Glomerular visceral epithelial cell (primary cell): ENCODE data around the gene CSTPP1.

ENCODE experiments used
- DNase-seq: peaks from one replicate; pipeline ENCODE4 v3.0.0-alpha.2; 2016; ENCODE audit errors: extremely low spot score

The CSTPP1 gene

GRCh38 chr11:47132981-47133380 lies 196.4 kb downstream of the CSTPP1 start:
- no peak for DNase-seq

DNA sequence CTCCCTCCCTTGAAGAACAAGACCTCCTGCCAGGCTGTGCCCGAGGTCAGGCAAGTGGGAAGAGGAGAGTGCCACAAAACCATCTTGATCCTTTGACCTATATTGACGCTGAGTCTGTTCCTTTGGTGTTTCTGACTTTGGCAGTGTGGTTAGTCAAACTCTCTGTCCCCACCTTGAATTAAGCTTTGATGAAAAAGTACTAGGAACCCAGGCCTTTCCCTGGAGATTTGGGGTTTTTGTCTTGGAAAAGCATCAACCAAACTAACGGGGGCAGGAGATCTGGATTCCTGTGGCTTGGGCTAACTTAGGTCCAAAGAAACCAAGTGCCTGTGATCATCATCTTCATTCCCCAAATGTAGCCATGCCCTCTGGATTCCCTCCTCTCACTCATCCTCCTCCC lies 199.8 kb downstream of the CSTPP1 start:
- no peak for DNase-seq

DNA sequence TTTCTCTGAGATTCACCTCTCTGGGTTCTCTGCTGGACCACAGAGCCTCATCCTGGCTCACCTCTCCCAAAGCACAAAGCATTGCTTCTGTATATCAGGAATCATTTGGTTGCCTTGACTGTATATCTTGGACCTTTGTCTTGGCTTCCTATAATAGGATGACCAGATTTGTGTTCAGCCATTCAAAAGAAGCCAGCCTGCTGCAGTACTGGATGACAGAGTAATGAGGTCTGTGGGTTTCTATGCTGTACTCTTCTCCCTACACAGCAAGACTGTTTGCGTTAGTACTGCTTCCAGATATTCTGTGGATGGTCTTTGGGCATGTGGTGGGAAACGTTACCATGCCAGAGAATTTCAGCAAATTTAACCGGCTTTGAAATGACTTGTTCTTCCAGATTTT lies 200.4 kb downstream of the CSTPP1 start:
- no peak for DNase-seq

GRCh38 chr11:47137476-47137875 lies 200.9 kb downstream of the CSTPP1 start:
- no peak for DNase-seq

GRCh38 chr11:47139878-47140277 lies 203.3 kb downstream of the CSTPP1 start:
- no peak for DNase-seq

GRCh38 chr11:47143322-47143721 lies 206.8 kb downstream of the CSTPP1 start:
- peak; percentile 35 for DNase-seq

- DNase-seq, result no peak
These were observed 208.0 kb downstream of the CSTPP1 start for GRCh38 chr11:47144541-47144940.

- DNase-seq, result no peak
These were observed 210.7 kb downstream of the CSTPP1 start for GRCh38 chr11:47147250-47147649.

GRCh38 chr11:47147681-47148080 lies 211.1 kb downstream of the CSTPP1 start:
- DNase-seq, result no peak

DNA sequence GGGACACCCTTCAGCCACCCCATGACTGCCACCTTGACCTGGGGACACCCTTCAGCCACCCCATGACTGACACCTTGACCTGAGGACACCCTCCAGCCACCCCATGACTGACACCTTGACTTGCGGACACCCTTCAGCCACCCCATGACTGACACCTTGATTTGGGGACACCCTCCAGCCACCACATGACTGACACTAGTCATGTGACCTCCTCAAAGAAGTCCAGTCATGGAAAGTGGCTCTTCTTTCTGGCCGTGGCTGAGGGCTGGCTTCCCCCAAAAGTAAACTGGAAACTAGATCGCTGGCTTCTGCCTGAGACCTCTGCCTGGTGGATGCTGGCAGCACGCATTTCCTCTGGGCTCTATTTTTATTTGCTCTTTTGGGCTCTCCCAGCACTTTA lies 211.7 kb downstream of the CSTPP1 start:
- no peak for DNase-seq

DNA sequence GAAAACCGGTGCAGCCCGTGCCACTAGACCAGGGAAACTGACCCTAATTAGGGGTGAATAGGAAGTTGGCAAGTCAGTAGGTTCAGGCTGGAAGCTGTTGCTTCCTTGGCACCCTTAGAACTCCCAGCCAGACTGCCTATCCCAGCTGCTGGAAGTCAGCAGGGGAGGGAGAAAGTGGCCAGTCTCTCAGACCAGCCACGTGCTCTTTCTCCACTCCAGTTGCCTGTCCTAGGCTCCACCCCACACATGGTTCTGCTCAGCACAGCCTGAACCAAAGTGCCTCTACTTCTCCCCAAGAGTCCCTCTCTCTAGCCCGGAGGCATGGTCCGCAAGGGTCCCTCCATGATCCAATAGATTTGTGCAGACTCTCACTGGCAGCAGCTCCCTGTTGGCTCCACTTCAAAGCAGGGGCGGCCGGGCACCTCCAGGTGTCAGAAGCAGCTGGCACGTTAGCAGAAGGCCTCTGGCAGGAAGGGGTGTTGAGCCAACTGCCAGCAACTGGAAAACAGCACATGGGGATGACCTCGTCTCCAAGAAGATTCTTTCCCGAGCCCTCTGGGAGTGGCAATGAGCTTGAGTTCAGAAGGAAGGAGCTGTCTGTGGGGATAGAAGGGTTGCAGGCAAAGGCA lies 212.5 kb downstream of the CSTPP1 start:
- no peak for DNase-seq

DNA sequence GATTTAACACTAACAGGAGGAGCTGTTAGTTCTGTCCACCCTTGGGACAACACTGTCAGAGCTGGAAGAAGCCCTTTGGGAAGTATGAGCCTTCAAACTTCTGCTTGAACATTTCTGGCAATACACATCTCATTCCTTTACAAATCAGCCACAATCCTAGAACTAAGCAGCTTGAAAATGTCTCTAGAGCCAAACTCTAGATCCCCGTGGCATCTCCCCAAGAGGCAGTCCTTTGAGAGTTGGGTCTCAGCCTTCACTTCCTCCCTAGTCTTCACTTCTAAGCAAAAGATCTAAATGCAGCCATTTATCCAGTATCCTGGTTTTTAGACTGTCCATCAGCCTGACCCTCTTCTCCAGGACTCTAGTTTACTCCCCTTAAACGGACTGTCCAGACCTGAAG lies 213.2 kb downstream of the CSTPP1 start:
- DNase-seq, result no peak

DNA sequence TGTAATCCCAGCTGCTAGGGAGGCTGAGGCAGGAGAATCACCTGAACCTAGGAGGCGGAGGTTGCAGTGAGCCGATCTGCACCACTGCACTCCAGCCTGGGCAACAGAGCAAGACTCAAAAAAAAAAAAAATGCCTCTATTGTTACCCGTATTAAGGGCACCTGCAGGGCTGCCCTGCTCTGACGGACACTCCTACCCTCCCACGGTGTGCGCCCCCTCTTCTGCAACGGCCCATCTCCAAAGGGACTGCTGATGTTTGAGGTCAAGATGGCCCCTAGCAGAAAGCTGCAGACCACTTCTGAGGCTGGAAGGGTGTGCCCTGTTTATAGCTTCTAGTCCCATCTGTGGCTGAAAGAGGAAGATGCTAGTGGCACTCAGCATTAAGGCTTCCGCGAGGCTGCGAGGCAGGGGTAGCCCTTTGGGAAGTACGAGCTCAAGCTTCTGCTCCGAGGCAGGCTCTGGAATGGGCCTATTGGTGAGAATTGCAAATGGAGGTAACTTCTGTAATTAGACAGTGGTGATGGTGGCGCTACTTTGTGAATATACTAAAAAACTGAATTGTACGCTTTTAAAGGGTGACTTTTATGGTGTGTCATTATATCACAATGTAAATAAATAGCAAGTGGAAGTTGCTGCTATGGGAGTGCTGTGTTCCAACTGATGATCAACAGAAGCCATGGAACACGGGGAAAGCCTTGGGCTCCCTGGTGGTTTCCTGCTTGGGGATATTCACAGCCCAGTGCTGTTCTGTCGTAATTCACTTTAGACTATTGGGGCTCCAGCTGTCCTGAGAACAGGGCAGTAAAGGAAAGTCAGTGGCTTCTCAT lies 215.8 kb downstream of the CSTPP1 start:
- DNase-seq, result no peak

- DNase-seq, result peak; percentile 76
These were observed 216.7 kb downstream of the CSTPP1 start for GRCh38 chr11:47152953-47153950.

GRCh38 chr11:47154616-47155570 lies 218.3 kb downstream of the CSTPP1 start:
- DNase-seq, result no peak

DNA sequence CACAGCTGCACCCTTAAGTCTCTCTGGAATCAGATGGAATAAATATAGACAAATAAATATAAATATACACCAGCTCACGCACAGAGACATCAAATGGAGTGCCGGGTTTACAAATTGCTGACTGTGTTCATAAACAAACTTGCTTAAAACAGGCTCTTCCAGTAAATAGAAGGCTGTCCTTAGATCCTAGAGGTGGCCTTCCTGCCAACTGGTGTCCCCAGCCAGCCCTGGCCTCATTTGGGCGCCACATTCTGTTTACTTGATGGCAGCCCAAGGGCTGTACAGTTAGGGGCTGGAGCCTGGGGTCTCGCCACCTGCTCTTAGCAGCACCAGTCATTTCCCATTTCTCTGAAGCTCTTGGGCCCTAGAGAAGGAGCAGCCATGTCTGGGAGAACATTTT lies 219.3 kb downstream of the CSTPP1 start:
- no peak for DNase-seq

- no peak for DNase-seq
These were observed 219.8 kb downstream of the CSTPP1 start for GRCh38 chr11:47156333-47156732.

GRCh38 chr11:47156951-47157350 lies 220.4 kb downstream of the CSTPP1 start:
- no peak for DNase-seq

DNA sequence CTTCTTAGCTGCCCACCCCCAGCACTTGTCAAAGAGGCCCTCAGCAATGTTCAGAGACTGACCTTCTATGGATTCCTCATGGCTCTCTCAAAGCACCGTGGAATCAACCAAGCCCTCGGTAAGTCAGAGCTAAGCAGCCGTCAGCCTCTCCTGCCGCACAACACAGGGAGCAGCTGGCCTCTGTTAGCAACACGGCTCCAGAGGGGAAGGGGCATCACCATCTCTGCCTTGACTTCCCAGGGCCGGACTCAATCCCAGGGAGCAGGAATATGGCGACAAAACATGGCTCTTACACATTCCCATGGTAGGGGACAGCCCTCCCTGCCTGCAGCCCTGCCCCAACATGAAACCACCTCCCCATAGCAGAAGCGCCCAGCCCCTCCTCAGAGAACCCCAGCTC lies 221.2 kb downstream of the CSTPP1 start:
- DNase-seq, result no peak

GRCh38 chr11:47158242-47158641 lies 221.7 kb downstream of the CSTPP1 start:
- no peak for DNase-seq

DNA sequence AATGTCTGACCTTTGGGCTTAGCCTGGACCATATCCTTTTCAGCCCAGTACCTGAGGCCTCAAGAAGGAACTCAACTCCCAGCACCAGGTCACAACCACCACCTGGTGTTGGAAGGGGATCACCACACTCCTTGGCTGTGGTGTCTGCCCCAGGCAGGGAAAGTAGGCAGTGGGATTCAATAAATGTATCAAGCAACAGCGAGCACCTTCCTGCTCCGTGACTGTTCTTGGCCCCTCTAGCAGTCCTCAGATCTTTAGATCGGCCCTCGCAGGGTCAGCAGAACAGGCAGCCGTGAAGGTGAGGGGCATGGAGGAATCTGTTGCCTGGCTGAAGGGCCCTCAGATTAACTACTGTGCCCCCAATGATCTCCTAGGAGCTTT lies 224.2 kb downstream of the CSTPP1 start:
- DNase-seq, result no peak
